Activated naive CD4-positive, alpha-beta T cell (primary cell): ENCODE results near the gene CHST3.
"Not testable (repeated sequence)": the region's sequence is repeated elsewhere in the genome, so short reads cannot be mapped to it uniquely, and the experiment has no call there.

Experiments
- DNase-seq, 4 experiments: peaks; one replicate each; lab custom pipeline; 2025; lab: John Stamatoyannopoulos, UW

Gene CHST3

GRCh38 chr10:72032409-72033162 is 68.4 kb downstream of the CHST3 start:
- DNase-seq, result not testable (repeated sequence)

GRCh38 chr10:72034040-72034499 is 69.9 kb downstream of the CHST3 start:
- no peak for DNase-seq

- DNase-seq, result no peak
These were observed 70.6 kb downstream of the CHST3 start for GRCh38 chr10:72034761-72035160.

- no peak for DNase-seq
These were observed 71.2 kb downstream of the CHST3 start for GRCh38 chr10:72035252-72035887.

GRCh38 chr10:72037266-72037665 is 73.1 kb downstream of the CHST3 start:
- DNase-seq, result no peak

GRCh38 chr10:72037811-72038210 is 73.6 kb downstream of the CHST3 start:
- no peak for DNase-seq

GRCh38 chr10:72038458-72039001 is 74.3 kb downstream of the CHST3 start:
- DNase-seq, result no peak

GRCh38 chr10:72039377-72039776 is 75.2 kb downstream of the CHST3 start:
- DNase-seq, result no peak

- no peak for DNase-seq
These were observed 77.3 kb downstream of the CHST3 start for GRCh38 chr10:72041491-72041890.

- no peak for DNase-seq
These were observed 79.0 kb downstream of the CHST3 start for GRCh38 chr10:72043016-72043834.

- no peak for DNase-seq
These were observed 80.3 kb downstream of the CHST3 start for GRCh38 chr10:72044417-72045041.

GRCh38 chr10:72045586-72045985 is 81.4 kb downstream of the CHST3 start:
- DNase-seq, result no peak

- DNase-seq, result peak; percentile 85 to 94 (median 88)
These were observed 84.4 kb downstream of the CHST3 start for GRCh38 chr10:72048450-72049124.

- DNase-seq, result no peak
These were observed 85.3 kb downstream of the CHST3 start for GRCh38 chr10:72049472-72049871.

- DNase-seq, result no peak
These were observed 86.0 kb downstream of the CHST3 start for GRCh38 chr10:72049969-72050781.

GRCh38 chr10:72050873-72051272 is 86.7 kb downstream of the CHST3 start:
- no peak for DNase-seq

- DNase-seq, result no peak
These were observed 89.5 kb downstream of the CHST3 start for GRCh38 chr10:72053690-72054089.

- DNase-seq, result no peak
These were observed 91.9 kb downstream of the CHST3 start for GRCh38 chr10:72056113-72056512.

GRCh38 chr10:72056932-72057751 is 92.9 kb downstream of the CHST3 start:
- DNase-seq, result no peak
